A549 (cell line): ENCODE measurements around the gene THEM4.

Source experiments
- BHLHE40 ChIP-seq: IDR thresholded peaks from 2 replicates; pipeline ENCODE4 v1.6.1; 2012; ENCODE audit warnings: low read depth, low read length, inconsistent platforms
- CHD4 ChIP-seq: fragments of 200-600 bp; sonication (generic); IDR thresholded peaks from 2 replicates; pipeline ENCODE4 v1.6.1; 2016; ENCODE audit warnings: antibody characterized with exemption, mild to moderate bottlenecking, borderline replicate concordance
- CTCF ChIP-seq: fragments of >200 bp; sonication (Bioruptor Twin); formaldehyde crosslinking; IDR thresholded peaks from 3 replicates; pipeline ENCODE4 v1.5.1; 2016
- EP300 ChIP-seq, 2 experiments: fragments of >200 bp; sonication (Bioruptor Twin); formaldehyde crosslinking; IDR thresholded peaks; 2 replicates in 1 of 2; 3 replicates in 1 of 2; pipeline ENCODE4 v1.6.1; 2016 to 2017
- MAFK ChIP-seq: fragments of 450-650 bp; IDR thresholded peaks from 2 replicates; pipeline ENCODE4 v1.6.1; 2014; ENCODE audit not compliant: partially characterized antibody
- POLR2A ChIP-seq: IDR thresholded peaks from 2 replicates; pipeline ENCODE4 v1.6.1; 2012; ENCODE audit warnings: mild to moderate bottlenecking, low read length
- RAD21 ChIP-seq, 2 experiments: fragments of >200 bp in 1 of 2; sonication (Bioruptor Twin) in 1 of 2; formaldehyde crosslinking in 1 of 2; IDR thresholded peaks in 1 of 2; conservative IDR thresholded peaks in 1 of 2; 2 replicates in 1 of 2; 3 replicates in 1 of 2; pipeline ENCODE4 v1.6.1; 2012 to 2018; ENCODE audit warnings: inconsistent platforms in 1 of 2
- RFX5 ChIP-seq: fragments of 450-650 bp; IDR thresholded peaks from 2 replicates; pipeline ENCODE4 v1.7.1; 2014; ENCODE audit warnings: antibody characterized with exemption, mild to moderate bottlenecking, moderate library complexity
- SMC3 ChIP-seq: fragments of >200 bp; sonication (Bioruptor Twin); formaldehyde crosslinking; IDR thresholded peaks from 3 replicates; pipeline ENCODE4 v1.6.1; 2018; ENCODE audit warnings: inconsistent platforms
- ZFP36 ChIP-seq: fragments of 450-650 bp; IDR thresholded peaks from 2 replicates; pipeline ENCODE4 v1.6.1; 2014; ENCODE audit warnings: borderline replicate concordance; ENCODE audit not compliant: partially characterized antibody
- ZSCAN20 ChIP-seq: fragments of 250-450 bp; sonication (Bioruptor Pico); IDR thresholded peaks from 2 replicates; pipeline ENCODE4 v1.8.0; 2022; ENCODE audit warnings: mild to moderate bottlenecking, moderate library complexity

GRCh38 chr1:151847867-151848596 is 61.3 kb downstream of the THEM4 start:
- TF ChIP-seq CTCF (no peak), EP300 (IDR thresholded peaks at IDR 0.05) (no peak), BHLHE40 (no peak), POLR2A (no peak), RAD21 (conservative IDR thresholded peaks at IDR 0.05 in 1 of 2, IDR thresholded peaks at IDR 0.05 in 1 of 2) (no peak), ZFP36 (no peak), RFX5 (no peak), ZSCAN20 (CRISPR knock-in tag) (no peak), MAFK (no peak), SMC3 (no peak), CHD4 (no peak)
